Loucy (cell line): ENCODE measurements around the gene USP43.

Experiments
- H2AFZ ChIP-seq: fragments of 200-600 bp; sonication (generic); 2 replicates; pipeline ENCODE4 v1.6.0; 2016; ENCODE audit warnings: antibody characterized with exemption, mild to moderate bottlenecking, low read length, moderate library complexity
- H3F3A ChIP-seq: fragments of 200-600 bp; 2 replicates; pipeline ENCODE4 v1.6.0; 2016; ENCODE audit warnings: antibody characterized with exemption, low read depth, mild to moderate bottlenecking
- H3K27me3 ChIP-seq: fragments of 200-600 bp; sonication (generic); 2 replicates; pipeline ENCODE4 v1.6.1; 2014; ENCODE audit warnings: low read length, mild to moderate bottlenecking; ENCODE audit not compliant: insufficient read depth, poor library complexity, severe bottlenecking
- H3K36me3 ChIP-seq: fragments of 200-600 bp; sonication (generic); 2 replicates; pipeline ENCODE4 v1.6.1; 2016; ENCODE audit warnings: low read length; ENCODE audit not compliant: insufficient read depth
- H3K4me1 ChIP-seq: fragments of 200-600 bp; sonication (generic); 2 replicates; pipeline ENCODE4 v1.5.1; 2014; ENCODE audit warnings: low read length, mild to moderate bottlenecking; ENCODE audit not compliant: insufficient read depth, poor library complexity, severe bottlenecking
- H3K4me2 ChIP-seq: fragments of 200-600 bp; sonication (generic); 2 replicates; pipeline ENCODE4 v1.6.0; 2014; ENCODE audit warnings: antibody characterized with exemption, low read length, low read depth, mild to moderate bottlenecking; ENCODE audit not compliant: poor library complexity, severe bottlenecking
- H3K4me3 ChIP-seq: fragments of 200-600 bp; sonication (generic); 2 replicates; pipeline ENCODE4 v1.5.1; 2014; ENCODE audit warnings: low read length, mild to moderate bottlenecking, mixed read lengths; ENCODE audit not compliant: poor library complexity, severe bottlenecking
- H3K79me2 ChIP-seq: fragments of 200-600 bp; sonication (generic); 2 replicates; pipeline ENCODE4 v1.6.1; 2014; ENCODE audit warnings: low read length; ENCODE audit not compliant: insufficient read depth
- H3K9ac ChIP-seq: fragments of 200-600 bp; sonication (generic); 2 replicates; pipeline ENCODE4 v1.6.0; 2014; ENCODE audit warnings: mild to moderate bottlenecking, low read depth, low read length, moderate library complexity; ENCODE audit not compliant: poor library complexity, severe bottlenecking
- H3K9me2 ChIP-seq: fragments of 200-600 bp; sonication (generic); replicated peaks from 2 replicates; pipeline ENCODE4 v1.6.1; 2016; ENCODE audit warnings: low read depth, low read length, mixed read lengths
- H3K9me3 ChIP-seq: fragments of 200-600 bp; sonication (generic); 2 replicates; pipeline ENCODE4 v1.6.1; 2014; ENCODE audit warnings: mild to moderate bottlenecking, antibody characterized with exemption, low read length, low read depth; ENCODE audit not compliant: insufficient read depth
- H4K20me1 ChIP-seq: fragments of 200-600 bp; sonication (generic); 2 replicates; pipeline ENCODE4 v1.6.0; 2014; ENCODE audit warnings: antibody characterized with exemption, low read length, mild to moderate bottlenecking; ENCODE audit not compliant: insufficient read depth, poor library complexity, severe bottlenecking
- CTCF ChIP-seq: fragments of 200-600 bp; sonication (generic); conservative IDR thresholded peaks from 2 replicates; pipeline ENCODE4 v1.5.1; 2014; ENCODE audit warnings: mild to moderate bottlenecking, antibody characterized with exemption, low read length
- EZH2phosphoT487 ChIP-seq: fragments of 200-600 bp; IDR thresholded peaks from 2 replicates; pipeline ENCODE4 v1.6.1; 2018; ENCODE audit warnings: antibody characterized with exemption, mild to moderate bottlenecking, moderate library complexity, borderline replicate concordance

Gene USP43

DNA sequence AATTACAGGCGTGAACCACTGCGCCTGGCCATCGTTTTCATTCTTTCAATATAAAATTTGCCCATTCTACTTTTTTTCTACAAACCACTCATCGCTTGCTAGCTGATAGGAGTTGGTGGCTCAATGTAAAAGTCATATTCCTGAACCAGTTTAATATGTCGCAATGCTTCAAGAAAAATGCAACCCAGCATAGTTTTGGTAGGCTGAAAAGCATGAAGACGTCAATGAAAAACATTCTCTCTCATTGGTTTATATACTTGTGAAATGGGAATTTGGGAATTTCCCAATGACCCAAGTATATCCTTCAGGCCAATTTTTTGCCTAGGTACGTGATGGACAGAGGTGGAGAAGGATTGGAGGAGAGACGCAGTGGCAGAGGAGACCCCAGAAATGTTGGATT is 26.9 kb downstream of the USP43 start:
- Histone ChIP-seq H3K9ac (no peak overlapping the region), H3K36me3 (peaks cover 8% of the 10 kb centered on the region; the same call in 1 of the 2 replicates), H3K79me2 (no peaks in the 10 kb centered on the region), H3K4me1 (peaks cover 6% of the 10 kb centered on the region), H3K9me3 (no peaks in the 10 kb centered on the region), H3K27me3 (no peaks in the 10 kb centered on the region), H3F3A (no peaks in the 10 kb centered on the region), H3K9me2 (no peaks in the 10 kb centered on the region), H2AFZ (no peak overlapping the region), H4K20me1 (no peaks in the 10 kb centered on the region), H3K4me2 (no peak overlapping the region), H3K4me3 (no peak overlapping the region)
- TF ChIP-seq EZH2phosphoT487 (no peak), CTCF (no peak)

DNA sequence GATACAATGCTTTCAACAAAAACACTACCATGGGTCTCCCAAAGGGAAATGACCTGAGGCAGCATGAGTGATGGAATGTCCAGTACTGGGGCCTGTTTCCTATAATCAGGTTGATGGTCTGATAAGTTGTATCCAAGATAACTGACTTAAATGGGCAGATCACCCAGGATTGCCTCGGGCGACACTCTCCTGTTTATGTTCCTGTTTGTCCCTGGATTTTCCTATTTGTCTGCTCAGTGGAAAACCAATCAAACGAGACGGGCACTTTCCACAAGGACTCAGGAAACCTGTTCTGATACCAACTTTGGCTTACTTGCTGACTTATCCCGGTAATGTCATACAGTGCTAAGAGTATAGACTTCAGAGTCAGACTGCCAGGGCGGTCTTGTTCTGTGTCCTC is 27.4 kb downstream of the USP43 start:
- H3K9me2 ChIP-seq = no peaks in the 10 kb centered on the region
- H3F3A ChIP-seq = no peaks in the 10 kb centered on the region
- peaks cover 6% of the 10 kb centered on the region for H3K4me1 ChIP-seq
- no peak overlapping the region for H3K9ac ChIP-seq
- no peaks in the 10 kb centered on the region for H4K20me1 ChIP-seq
- no peaks in the 10 kb centered on the region for H3K9me3 ChIP-seq
- H3K36me3 ChIP-seq = peaks cover 10% of the 10 kb centered on the region; the same call in 1 of the 2 replicates
- no peaks in the 10 kb centered on the region for H3K79me2 ChIP-seq
- H3K4me3 ChIP-seq = no peak overlapping the region
- TF ChIP-seq EZH2phosphoT487 (no peak), CTCF (no peak)
- no peak overlapping the region for H2AFZ ChIP-seq
- H3K4me2 ChIP-seq = no peak overlapping the region
- no peaks in the 10 kb centered on the region for H3K27me3 ChIP-seq

- no peak overlapping the region for H2AFZ ChIP-seq
- peaks cover 23% of the 10 kb centered on the region for H3K36me3 ChIP-seq
- peaks cover 9% of the 10 kb centered on the region; the same call in 1 of the 2 replicates for H3K9me3 ChIP-seq
- H3K4me1 ChIP-seq = no peaks in the 10 kb centered on the region
- H3K9me2 ChIP-seq = no peaks in the 10 kb centered on the region
- no peak overlapping the region for H3K4me3 ChIP-seq
- no peaks in the 10 kb centered on the region for H3F3A ChIP-seq
- H3K9ac ChIP-seq = no peak overlapping the region
- H3K79me2 ChIP-seq = no peaks in the 10 kb centered on the region
- TF ChIP-seq CTCF (peak; percentile 52), EZH2phosphoT487 (no peak)
- H4K20me1 ChIP-seq = no peaks in the 10 kb centered on the region
- no peaks in the 10 kb centered on the region for H3K27me3 ChIP-seq
- no peak overlapping the region for H3K4me2 ChIP-seq
Measured at GRCh38 chr17:9676084-9676483, 30.8 kb downstream of the USP43 start.
